Thyroid gland (tissue), 4 donors: ENCODE data around the gene C22orf15.

Experiments
- CTCF ChIP-seq, 6 experiments: fragments of 200-600 bp in 3 of 6; fragments of 450-650 bp in 3 of 6; sonication (generic) in 3 of 6; IDR thresholded peaks; one replicate each; pipeline ENCODE4 v1.5.1; 2016 to 2019; ENCODE audit warnings: antibody characterized with exemption in 6 of 6, mild to moderate bottlenecking in 2 of 6, inconsistent platforms in 1 of 6, moderate library complexity in 1 of 6
- POLR2A ChIP-seq, 2 donors: fragments of 450-650 bp; IDR thresholded peaks; one replicate each; pipeline ENCODE4 v1.6.1; 2017; ENCODE audit warnings: antibody characterized with exemption in 2 of 2, mild to moderate bottlenecking in 2 of 2, moderate library complexity in 1 of 2

DNA sequence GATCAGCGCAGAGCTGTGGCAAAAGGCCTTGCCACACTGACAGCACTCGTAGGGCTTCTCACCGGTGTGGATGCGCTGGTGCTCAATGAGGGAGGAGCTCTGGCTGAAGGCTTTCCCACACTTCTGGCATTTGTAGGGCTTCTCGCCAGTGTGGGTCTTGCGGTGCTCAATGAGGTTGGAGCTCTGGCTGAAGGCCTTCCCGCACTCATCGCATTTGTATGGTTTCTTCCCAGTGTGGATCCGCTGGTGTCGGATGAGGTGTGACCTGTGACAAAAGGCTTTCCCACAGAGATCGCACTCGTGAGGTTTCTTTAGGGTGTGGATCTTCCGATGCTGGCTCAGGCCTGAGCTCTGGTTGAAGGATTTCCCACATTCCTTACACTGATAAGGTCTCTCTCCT is 18.8 kb upstream of the C22orf15 start:
- no peak for TF ChIP-seq CTCF (IDR thresholded peaks at IDR 0.05)
- no peak for TF ChIP-seq POLR2A (IDR thresholded peaks at IDR 0.05)
